Suprapubic skin (tissue), 4 donors: Measurements from ENCODE around the gene ARMH1.

ENCODE experiments used
- CTCF ChIP-seq, 2 donors: fragments of 200-600 bp in 1 of 2; fragments of 450-650 bp in 1 of 2; sonication (generic) in 1 of 2; IDR thresholded peaks; one replicate each; pipeline ENCODE4 v1.5.1; 2016 to 2019; ENCODE audit warnings: antibody characterized with exemption in 2 of 2, mild to moderate bottlenecking in 1 of 2, moderate library complexity in 1 of 2
- EP300 ChIP-seq: sonication (generic); formaldehyde crosslinking; IDR thresholded peaks from one replicate; pipeline ENCODE4 v1.6.1; 2017; ENCODE audit warnings: antibody characterized with exemption
- POLR2A ChIP-seq, 2 donors: fragments of 450-650 bp; IDR thresholded peaks; one replicate each; pipeline ENCODE4 v1.6.1; 2017; ENCODE audit warnings: antibody characterized with exemption in 2 of 2, mild to moderate bottlenecking in 2 of 2, moderate library complexity in 2 of 2
- POLR2AphosphoS5 ChIP-seq, 3 donors: sonication (generic); formaldehyde crosslinking; IDR thresholded peaks; one replicate each; pipeline ENCODE4 v1.6.1; 2017; ENCODE audit warnings: antibody characterized with exemption in 3 of 3

GRCh38 chr1:44646261-44647110 lies 28.0 kb upstream of the ARMH1 start:
- TF ChIP-seq CTCF (IDR thresholded peaks at IDR 0.05), result no peak
- TF ChIP-seq POLR2AphosphoS5 (IDR thresholded peaks at IDR 0.05), result no peak
- no peak for TF ChIP-seq POLR2A (IDR thresholded peaks at IDR 0.05)
- TF ChIP-seq EP300, result no peak
